ENCODE results near the gene NTN1. TPM values are rescaled to one million over a fixed set of nuclear protein-coding genes. Genes with fewer than 3 reads are reported as not detected.

Gene NTN1
- total and polyA plus RNA-seq, 3 donors from 2014 or later, result 4.8 to 8.8 (median 7.6) TPM

GRCh38 chr17:9242497-9242881 is 221.2 kb downstream of the NTN1 start:
- Histone ChIP-seq H3K9me3 (no peaks in the 10 kb centered on the region), H3K4me3 (no peak overlapping the region), H3K27ac (no peak overlapping the region), H3K36me3 (ENCODE audit: low read depth, missing control alignments) (no peaks in the 10 kb centered on the region), H3K4me1 (peaks cover 12% of the 10 kb centered on the region), H3K27me3 (no peaks in the 10 kb centered on the region)
- DNase-seq, result no peak
- 75 to 92% methylated on average over 11 to 15 of the region's 16 CpGs for WGBS, 2 donors
- TF ChIP-seq POLR2A (IDR thresholded peaks at IDR 0.05) (no peak), CTCF (IDR thresholded peaks at IDR 0.05) (no peak)
- intact Hi-C loops (cut with DNase I; ENCODE audit: low total_unique reads), result no loop called here

- H3K36me3 ChIP-seq (ENCODE audit: low read depth, missing control alignments), result no peaks in the 10 kb centered on the region
- H3K4me3 ChIP-seq, result no peak overlapping the region
- peaks cover 12% of the 10 kb centered on the region for H3K4me1 ChIP-seq
- TF ChIP-seq CTCF (IDR thresholded peaks at IDR 0.05) (no peak), POLR2A (IDR thresholded peaks at IDR 0.05) (no peak)
- 52 to 81% methylated on average over 5 to 8 of the region's 8 CpGs for WGBS, 2 donors
- DNase-seq, result no peak
- no peaks in the 10 kb centered on the region for H3K9me3 ChIP-seq
- H3K27ac ChIP-seq, result no peak overlapping the region
- H3K27me3 ChIP-seq, result no peaks in the 10 kb centered on the region
- intact Hi-C loops (cut with DNase I; ENCODE audit: low total_unique reads), result no loop called here
These were observed 221.7 kb downstream of the NTN1 start for GRCh38 chr17:9242983-9243382.

- H3K9me3 ChIP-seq, result no peaks in the 10 kb centered on the region
- TF ChIP-seq CTCF (IDR thresholded peaks at IDR 0.05), result no peak
- TF ChIP-seq POLR2A (IDR thresholded peaks at IDR 0.05), result no peak
- intact Hi-C loops (cut with DNase I; ENCODE audit: low total_unique reads), result no loop called here
- no peak overlapping the region for H3K27ac ChIP-seq
- H3K27me3 ChIP-seq, result no peaks in the 10 kb centered on the region
- 83 to 90% methylated on average over 18 to 21 of the region's 21 CpGs for WGBS, 2 donors
- no peak overlapping the region for H3K4me3 ChIP-seq
- peaks cover 12% of the 10 kb centered on the region for H3K4me1 ChIP-seq
- H3K36me3 ChIP-seq (ENCODE audit: low read depth, missing control alignments), result no peaks in the 10 kb centered on the region
- no peak for DNase-seq
These were observed 223.0 kb downstream of the NTN1 start for GRCh38 chr17:9244066-9245052.

- TF ChIP-seq POLR2A (IDR thresholded peaks at IDR 0.05), result no peak
- no peak for TF ChIP-seq CTCF (IDR thresholded peaks at IDR 0.05)
- no peaks in the 10 kb centered on the region for H3K36me3 ChIP-seq (ENCODE audit: low read depth, missing control alignments)
- no peaks in the 10 kb centered on the region for H3K9me3 ChIP-seq
- intact Hi-C loops (cut with DNase I; ENCODE audit: low total_unique reads), result no loop called here
- no peak for DNase-seq
- WGBS, 2 donors, result 93 to 96% methylated on average over 12 to 21 of the region's 21 CpGs
- no peaks in the 10 kb centered on the region for H3K27me3 ChIP-seq
- H3K4me1 ChIP-seq, result no peaks in the 10 kb centered on the region
- no peak overlapping the region for H3K27ac ChIP-seq
- H3K4me3 ChIP-seq, result no peak overlapping the region
These were observed 226.2 kb downstream of the NTN1 start for GRCh38 chr17:9247401-9247938.

All from testis (tissue), 3 donors.